GM21619 (cell line): ENCODE results near the gene MISP3.

Experiments
- ATAC-seq: cut with Tn5 transposase; IDR thresholded peaks from one replicate; pipeline ENCODE4 v1.9.1; 2021; ENCODE audit not compliant: unreplicated experiment

MISP3 gene

DNA sequence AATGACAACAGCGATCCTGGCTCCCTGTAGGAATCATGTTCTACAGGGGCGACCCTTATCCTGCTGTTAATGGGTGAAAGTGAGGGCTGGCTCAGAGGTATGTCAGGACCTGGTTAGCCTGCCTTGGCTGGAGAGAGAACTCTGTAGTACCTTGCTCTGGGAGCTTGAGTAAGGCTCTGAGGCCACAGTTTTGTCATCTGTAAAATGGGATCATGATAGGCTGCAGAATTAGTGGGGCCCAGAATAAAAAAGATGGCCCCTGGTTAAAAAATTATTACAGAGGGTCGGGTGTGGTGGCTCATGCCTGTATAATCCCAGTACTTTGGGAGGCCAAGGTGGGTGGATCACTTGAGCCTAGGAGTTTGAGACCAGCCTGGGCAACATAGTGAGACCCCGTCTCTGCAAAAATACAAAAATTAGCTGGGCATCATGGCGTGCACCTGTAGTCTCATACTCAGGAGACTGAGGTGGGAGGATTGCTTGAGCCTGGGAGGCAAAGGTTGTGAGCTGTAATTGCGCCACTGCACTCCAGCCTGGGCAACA lies 28.5 kb downstream of the MISP3 start:
- no peak for ATAC-seq

DNA sequence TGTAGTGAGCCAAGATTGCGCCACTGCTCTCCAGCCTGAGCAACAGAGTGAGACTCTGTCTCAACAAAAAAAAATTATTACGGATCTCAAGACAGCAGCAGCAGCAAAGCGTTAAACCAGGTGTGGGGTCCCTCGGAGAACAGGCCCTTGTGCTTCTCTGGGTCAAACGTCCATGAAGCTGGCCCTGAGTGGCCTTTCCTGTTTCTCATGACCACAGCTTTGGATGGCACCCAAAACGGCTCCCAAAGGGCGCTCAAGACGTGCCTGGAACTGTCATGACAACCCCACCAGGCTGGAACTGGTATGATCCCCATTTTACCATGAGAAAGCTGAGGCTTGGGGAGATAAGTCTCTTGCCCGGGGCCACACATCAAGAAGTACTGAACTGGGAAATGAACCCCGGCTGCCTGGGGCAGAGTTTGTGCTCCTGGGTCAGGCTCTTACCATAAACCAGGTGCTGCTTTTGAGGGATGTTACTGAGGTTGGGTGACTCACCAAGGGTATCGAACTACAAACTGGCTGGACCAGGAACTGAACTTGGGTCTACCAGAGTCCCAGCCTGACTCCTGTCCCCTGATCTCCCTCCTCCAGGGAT lies 29.6 kb downstream of the MISP3 start:
- no peak for ATAC-seq

DNA sequence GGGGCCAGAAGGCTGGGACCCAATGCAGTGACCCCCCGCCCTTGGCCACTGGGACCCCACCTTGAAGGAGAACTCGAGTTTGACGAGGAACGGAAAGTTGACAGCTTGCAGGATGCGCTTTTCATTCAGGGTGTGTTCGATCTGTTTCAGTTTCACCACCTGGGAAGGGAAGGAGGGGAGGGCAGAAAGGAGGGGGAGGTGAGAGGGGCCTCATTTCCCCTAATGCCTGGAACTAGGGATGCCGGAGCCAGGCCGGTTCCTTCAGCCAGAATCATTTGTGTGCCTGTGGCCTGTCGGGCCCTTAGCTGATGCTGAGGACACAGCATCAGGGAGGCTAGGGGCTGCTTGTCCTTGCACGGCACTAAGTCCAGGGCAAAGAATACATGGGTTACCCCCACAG lies 30.2 kb downstream of the MISP3 start:
- ATAC-seq = no peak

DNA sequence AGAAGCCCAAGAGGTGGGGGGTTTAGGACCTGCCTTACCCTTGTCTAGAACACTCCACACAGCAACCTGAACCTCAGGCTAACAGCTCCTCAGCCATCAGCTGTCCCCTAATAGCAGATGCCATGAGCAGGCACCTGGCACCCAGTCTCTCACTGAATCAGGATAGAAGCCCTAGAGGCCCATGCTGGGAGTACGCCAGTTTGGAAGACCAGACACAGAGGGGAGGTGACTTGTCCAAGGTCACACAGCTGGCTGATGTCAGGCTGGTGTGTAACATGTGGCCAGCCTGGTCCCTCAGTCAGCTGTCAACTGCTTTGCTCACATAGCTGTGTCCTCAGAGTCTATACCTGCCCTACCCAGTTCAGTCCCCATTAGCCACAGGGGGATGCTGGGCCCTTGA lies 30.7 kb downstream of the MISP3 start:
- ATAC-seq = no peak

DNA sequence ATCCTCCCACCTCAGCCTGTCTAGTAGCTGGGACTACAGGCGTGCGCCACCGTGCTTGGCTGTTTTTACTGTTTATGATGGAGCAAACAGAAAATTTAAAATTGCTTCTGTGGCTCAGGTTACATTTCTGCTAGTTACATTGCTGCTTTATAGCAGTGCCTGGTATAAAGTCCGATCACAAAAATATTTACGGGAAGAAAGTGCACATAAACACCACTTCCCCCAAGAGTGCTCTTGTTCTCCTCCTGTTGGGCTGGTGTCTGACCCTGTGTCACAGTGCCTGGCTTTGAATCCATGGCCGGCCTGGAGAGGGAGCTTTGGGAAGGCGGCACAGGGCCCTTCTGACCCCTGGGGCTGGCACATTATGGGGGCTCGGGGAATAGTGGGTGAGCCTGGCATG lies 33.1 kb downstream of the MISP3 start:
- ATAC-seq = no peak

DNA sequence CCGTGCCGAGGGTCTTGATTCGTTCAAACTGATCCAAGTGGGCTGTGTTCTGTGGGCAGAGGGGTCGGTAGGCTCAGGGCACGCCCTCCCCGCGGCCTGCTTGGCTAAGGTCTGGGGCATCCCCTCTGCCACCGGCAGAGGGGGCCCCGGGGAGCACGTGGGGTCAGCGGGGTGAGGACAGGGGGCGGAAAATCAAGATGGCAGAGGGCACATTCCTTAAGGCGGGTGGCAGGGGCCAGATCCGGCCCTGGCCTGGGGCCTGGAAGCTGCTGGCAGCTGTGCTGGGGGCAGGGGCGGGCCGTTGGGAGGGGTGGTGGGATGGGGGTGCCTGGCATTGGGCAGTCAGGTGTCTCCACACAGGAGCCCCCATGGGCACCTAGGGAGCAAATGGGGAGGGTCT lies 34.3 kb downstream of the MISP3 start:
- ATAC-seq = no peak

DNA sequence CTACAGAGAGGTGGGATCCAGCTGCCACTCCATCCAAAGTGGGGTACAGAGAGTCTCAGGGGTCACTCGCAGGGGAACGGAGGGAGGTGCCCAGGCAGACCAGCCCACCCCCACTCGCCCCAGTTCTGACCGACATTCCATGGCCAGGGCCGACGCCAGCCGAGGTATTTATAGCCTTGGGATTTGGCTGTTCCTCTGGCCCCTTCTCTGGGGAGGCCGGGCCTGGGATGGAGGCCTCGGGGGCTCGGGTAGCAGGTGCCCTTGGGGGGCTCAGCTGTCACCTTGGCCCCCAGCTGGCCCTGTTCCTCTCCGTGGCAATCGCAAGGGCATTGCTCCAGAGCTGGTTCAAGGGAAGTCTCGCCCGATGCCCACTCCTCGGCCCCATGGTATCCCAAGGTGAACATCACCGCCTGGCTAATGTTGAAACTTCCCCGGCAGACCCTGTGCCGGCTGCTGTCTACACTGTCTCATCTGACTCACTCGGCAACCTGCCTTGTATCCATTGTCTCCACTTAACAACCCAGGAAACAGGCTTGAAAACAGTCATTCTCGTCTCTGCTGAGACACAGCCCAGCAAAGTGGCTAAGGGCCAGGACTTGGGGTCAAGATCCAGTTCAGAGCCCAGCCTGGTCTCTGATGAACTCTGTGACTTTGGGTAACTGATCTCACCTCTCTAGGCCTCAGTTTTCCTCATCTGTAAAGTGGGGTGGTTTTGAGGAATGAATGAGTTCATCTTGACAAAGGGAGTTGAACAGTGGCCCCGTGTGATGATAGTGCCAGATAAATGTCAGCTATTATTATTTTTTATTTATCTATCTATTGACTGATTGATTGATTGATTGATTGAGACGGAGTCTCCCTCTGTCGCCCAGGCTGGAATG lies 35.2 kb downstream of the MISP3 start:
- no peak for ATAC-seq

DNA sequence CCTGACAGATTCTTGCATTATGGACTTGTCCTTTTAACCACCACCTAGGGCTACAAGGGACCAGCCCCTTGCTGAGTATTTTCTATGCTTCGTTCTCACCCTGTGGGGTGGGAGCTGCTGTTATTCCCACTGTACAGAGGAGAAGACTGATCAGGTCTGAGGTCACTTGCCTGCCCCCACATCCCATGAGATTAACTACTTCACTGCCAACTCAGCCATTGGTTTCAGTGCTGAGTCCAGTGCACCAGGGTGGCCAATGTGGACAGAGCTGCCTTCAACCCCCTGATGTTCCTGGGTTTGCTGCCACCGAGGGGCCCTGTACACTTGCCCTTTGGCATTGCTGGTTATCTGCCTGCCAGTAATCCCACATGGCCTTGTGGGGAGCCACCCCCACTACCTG lies 38.1 kb downstream of the MISP3 start:
- ATAC-seq = no peak

DNA sequence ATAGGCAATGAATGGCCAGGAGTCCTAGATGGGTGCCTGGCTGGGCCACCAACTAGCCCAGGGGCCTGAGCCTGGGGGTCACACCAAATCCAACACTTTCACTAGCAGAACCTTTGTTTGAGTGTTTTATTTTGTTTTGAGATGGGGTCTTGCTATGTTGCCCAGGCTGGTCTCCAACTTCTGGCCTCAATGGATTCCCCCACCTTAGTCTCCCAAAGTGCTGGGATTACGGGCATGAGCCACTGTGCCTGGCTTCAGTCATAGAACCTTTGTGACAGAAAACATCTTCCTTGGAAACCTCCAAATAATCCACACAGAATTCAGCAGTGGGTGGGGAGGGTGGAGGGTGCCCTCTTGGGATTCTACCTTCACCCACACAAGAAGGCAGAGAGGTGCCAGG lies 38.9 kb downstream of the MISP3 start:
- no peak for ATAC-seq

DNA sequence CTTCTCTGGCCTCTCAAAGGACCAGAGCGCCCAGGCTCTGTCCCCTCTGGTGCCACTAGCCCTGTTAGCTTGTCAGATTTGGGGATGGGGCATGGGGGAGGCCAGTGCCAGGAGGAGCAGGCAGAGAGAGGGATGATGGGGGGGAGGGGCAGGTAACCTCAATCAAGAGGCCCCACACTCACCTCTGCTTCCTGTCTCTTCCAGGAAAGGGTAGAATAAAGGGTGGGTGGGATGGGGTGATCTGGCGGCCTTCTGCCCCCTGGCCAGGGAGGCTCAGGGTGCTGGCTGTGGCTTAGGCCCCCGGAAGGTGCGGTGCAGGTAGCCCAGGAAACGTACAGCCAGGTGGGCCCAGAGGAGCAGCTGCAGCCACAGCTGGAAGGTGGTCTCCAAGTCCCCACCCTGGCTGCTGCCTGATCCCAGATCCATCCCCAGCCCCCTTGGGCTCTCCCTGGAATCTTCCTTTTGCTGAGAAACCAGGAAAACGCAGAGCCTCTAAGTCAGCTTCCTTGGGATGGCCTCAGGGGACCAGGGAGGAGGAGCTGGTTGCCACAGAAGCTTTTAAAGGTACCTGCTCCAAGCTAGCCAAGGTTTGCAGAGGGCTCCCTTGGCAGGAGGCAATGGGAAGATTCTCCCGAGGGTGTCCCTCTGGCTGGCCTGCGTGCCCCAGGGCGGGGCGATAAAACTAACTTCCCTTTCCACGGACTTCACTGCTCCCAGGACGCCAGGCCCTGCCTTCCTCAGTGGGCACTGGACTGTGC lies 39.6 kb downstream of the MISP3 start:
- no peak for ATAC-seq

DNA sequence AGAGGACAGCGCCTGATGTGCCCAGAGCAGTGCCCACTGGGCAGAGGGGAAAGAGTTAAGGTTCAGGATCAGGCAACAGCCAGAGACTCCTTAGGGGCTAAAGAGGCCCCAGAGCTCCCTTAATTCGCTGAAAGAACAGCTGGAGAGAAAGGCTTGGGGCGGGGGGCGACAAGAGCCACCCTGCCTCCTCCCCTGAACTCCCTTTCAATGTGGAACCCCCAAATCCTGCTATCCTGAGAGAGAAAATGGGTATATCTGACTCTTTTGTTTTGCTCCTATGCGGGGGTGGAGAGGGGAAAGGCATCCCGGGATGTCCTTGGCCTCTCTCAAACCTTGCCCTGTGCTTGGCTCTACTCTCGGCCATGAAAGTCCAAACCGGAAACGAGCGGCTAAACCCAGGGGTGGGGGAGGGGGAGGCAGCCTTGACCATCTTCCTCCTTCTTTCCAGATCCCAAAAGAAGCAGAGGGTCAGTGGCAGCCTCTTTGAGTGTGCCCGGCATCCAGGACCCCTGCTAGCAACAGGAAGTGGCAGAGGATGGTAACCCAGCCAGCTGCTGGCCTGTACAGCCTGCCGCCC lies 40.3 kb downstream of the MISP3 start:
- ATAC-seq = no peak

DNA sequence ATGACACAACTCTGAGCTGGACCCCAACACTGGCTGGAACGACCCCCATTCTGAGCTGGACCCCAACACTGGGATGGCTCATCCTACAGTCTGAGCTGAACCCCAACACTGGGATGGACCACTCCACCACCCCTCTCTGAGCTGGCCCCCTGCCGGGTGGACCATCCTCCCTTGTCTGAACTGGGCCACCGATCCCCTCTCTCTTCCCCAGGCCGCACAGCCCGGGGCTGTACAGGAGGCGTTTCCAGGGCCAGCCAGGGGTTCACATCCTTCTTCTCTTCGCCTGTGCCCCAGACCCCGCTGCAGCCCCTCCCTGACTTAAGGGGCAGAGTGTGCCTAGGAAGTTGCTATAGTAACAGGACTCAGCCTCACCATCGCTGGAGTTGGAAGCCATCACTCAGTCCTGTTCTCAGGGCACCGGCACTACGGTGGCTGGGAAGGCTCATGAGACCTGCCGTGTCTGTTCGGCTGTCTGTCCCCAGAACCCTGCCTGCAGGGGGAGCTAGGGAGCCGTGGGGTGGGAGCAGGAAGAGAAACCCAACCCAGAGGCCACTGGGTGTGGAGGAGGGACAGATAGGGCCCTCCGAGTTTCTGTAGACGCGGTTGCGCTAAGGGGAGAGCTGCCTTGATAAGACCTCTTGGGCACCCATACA lies 41.3 kb downstream of the MISP3 start:
- ATAC-seq = no peak

DNA sequence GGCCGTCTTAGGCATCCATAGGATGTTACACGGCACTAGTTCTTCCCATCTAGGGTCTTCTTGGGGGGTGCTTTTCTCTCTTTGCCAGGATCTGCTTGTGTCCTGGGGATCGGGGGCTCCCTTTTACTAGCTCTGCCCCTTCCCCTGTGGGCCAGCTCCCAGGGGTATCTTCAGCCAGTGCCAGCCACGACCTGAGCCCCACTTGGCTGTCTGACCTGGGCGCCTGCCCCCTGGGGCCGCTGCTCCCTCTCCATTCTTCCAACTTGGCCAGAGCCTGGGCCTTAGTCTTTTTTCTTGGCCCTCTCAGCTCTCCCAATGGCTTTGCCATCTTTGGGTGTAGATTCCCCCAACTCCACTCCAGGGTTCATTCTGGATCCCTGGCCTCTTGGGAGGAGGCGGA lies 41.9 kb downstream of the MISP3 start:
- no peak for ATAC-seq

DNA sequence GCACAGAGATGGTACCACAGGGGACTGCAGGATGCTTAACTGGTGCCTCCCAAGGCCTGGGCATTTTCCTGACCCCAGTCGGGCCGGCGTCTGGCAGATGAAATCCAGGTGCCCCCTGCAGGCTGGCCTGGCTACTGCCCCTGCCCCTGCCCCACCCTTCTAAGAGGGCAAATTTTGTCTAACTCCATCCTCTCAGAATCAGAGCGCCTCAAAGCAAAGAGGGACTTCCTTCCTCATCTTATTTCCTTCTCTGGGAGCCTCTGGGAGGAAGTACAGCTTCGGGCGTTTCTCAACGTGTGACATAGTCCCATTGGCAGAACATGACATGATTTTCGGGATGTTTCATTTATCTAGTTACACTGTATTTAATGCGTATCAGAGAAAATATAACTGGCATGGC lies 42.3 kb downstream of the MISP3 start:
- ATAC-seq = no peak

DNA sequence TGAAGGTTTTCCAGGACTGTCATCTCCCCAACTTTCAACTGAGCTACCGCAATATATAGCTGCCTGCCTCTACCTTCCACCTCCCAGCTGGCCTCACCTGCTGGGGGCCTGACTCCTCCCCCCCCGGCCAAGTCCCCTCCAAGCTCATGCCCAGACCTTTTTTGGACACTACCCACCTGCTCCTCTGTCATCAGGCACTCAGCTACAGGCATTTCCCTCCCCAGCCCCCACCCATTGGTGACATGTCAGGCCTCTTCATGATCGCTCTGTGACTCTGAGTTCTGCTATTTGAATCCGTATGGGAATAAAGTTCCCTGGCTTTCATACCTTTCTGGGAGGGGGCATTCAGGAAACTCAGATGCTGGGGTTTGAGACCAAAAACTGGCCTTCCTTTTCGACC lies 43.2 kb downstream of the MISP3 start:
- no peak for ATAC-seq

DNA sequence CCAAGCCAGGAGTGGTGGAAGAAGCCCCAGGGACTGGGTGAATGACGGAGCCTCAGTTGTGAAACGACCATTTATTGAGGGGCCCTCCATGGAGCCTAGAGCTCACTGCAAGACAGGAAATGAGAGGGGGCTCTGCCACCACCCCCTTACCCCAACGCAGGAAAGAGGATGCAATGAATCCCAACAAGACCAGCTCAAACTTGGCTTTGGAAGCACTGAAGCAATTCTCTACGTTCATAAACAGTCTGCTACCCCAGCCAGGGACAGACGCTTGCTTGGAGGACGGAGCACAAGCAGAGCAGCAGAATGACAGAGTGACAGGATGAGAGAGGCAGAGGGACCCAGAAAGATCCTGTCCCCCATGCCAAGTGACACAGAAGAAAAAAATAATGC lies 43.9 kb downstream of the MISP3 start:
- ATAC-seq = no peak

DNA sequence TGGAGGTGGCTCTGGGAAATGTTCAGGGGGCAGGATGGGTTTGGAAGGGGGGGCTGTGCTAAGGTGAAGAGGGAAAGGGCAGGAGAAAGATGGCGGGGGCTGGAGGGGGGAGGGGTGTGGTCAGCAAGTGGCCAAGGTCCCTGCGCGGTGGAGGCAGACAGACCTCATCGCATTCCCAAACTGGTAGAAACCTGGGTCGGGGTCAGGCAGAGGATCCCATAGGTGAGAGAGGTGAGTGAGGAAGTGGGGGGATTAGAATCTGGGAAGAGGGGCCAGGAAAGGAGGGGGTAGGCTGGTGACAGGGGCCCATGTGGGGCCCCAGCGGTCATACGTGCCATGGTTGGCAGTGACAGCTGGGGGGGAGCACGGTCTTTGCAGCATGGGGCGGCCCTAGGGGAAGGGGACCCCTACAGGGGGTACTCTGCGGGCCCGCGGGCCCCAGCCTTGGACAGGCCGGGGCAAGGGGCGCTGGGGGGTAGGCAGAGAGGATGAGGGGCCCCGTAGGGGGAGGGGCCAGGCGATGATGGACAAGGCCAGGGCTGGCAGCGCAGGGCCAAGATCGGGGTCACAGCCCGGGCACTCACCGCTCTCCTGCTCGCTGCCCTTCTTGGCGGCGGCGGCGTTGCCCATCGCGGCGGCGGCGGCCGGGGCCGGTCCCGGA lies 44.5 kb downstream of the MISP3 start:
- peak; percentile 4 for ATAC-seq

DNA sequence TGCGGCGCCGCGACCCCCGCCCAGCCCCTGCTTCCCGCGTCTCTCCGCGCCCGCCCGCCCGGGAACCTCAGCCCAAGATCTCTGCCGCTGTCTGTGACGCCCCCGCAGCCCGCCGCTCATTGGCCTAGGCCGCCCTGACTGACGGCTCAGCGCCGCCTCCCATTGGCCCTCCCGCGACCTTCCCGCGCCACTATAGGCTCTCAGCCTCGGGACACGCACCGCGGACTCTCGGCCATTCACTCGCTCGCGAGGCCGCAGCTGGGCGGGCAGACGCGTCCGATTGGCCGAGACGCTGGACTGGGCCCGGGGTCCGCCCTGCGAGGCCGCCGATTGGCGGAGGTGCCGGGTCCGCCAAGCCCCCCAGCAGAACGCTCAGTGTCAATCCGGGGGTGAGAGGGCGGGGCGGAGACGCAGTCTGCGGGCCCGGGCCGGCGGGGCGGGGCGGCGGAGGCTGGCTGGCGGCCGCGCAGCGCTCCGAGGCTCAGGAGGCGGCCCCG lies 45.1 kb downstream of the MISP3 start, which contains the start of gene PRKACA:
TSS of gene PRKACA (minus strand) at position 95 of the 497 bp plus-strand sequence. CDS start 215 bp downstream, outside the sequence.
- peak; percentile 86 for ATAC-seq

DNA sequence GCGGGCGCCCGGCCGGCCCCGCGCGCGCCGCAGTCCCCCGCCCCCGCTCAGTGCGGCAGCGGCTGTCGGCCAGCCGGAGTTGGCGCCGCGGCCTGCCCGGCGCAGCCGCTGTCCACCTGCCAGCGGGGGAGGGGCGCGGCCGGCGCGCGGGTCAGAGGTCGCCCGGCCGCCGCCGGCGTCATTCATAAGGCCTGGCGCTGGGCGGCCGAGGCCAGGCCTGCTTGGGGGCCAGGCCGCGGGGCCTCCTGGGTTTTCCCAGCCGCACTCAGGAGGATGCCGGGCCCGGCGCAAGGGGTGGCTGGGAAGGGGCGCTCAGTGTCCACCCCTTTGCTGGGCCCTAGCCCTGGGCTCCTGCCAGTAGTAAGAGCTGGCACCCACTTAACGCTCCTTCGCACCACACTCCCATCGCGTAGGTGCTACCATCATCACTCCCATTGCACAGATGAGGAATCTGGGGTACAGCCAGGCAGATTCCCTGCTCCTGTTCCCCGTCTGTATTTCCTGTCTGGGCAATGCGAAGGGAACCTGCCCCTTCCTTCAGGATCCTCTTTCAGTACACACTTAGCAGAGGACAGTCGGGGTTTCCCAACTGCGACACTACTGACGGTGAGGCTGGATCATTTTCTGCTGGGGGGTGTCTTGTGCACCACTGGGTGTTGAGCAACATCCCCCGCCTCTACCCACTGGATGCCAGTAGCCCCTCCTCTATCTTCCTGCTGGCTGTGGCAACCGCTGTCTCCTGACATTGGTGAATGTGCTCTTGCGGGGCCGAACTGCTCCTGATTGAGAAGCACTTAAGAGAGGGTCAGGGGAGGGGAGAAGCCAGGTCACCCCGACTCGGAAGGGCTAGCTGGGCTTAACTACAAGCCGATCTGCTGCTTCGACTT lies 45.8 kb downstream of the MISP3 start:
- no peak for ATAC-seq
